GM12875 (cell line): Measurements from ENCODE around the gene AXIN2.

Experiments used
- H3K4me3 ChIP-seq: one replicate; pipeline ENCODE4 v1.5.1; 2011; ENCODE audit warnings: low read depth, low read length, control low read depth
- CTCF ChIP-seq: IDR thresholded peaks from 2 replicates; pipeline ENCODE4 v1.5.1; 2011; ENCODE audit warnings: low read depth, mild to moderate bottlenecking, control low read depth, inconsistent platforms, low read length, moderate library complexity, borderline replicate concordance; ENCODE audit not compliant: insufficient read depth

The AXIN2 gene

GRCh38 chr17:65542067-65542466 is 19.4 kb downstream of the AXIN2 start:
- H3K4me3 ChIP-seq = no peak overlapping the region
- TF ChIP-seq CTCF = no peak

GRCh38 chr17:65541453-65541852 is 20.0 kb downstream of the AXIN2 start:
- no peak overlapping the region for H3K4me3 ChIP-seq
- TF ChIP-seq CTCF = no peak

GRCh38 chr17:65539630-65540266 is 21.7 kb downstream of the AXIN2 start:
- H3K4me3 ChIP-seq = no peak overlapping the region
- TF ChIP-seq CTCF = no peak

- no peak for TF ChIP-seq CTCF
- no peak overlapping the region for H3K4me3 ChIP-seq
These were observed 22.5 kb downstream of the AXIN2 start for GRCh38 chr17:65538675-65539529.

GRCh38 chr17:65537845-65538674 is 23.4 kb downstream of the AXIN2 start:
- no peak for TF ChIP-seq CTCF
- H3K4me3 ChIP-seq = no peak overlapping the region

- TF ChIP-seq CTCF = no peak
- no peak overlapping the region for H3K4me3 ChIP-seq
These were observed 24.1 kb downstream of the AXIN2 start for GRCh38 chr17:65537343-65537844.
